NOMO-1 treated with DMSO at 0.1 percent for 48 hours (cell line): ENCODE measurements around the gene EFCAB12.

Experiments used
- DNase-seq: peaks from one replicate; lab custom pipeline; 2025; ENCODE audit not compliant: unreplicated experiment; lab: John Stamatoyannopoulos, UW

EFCAB12 gene

DNA sequence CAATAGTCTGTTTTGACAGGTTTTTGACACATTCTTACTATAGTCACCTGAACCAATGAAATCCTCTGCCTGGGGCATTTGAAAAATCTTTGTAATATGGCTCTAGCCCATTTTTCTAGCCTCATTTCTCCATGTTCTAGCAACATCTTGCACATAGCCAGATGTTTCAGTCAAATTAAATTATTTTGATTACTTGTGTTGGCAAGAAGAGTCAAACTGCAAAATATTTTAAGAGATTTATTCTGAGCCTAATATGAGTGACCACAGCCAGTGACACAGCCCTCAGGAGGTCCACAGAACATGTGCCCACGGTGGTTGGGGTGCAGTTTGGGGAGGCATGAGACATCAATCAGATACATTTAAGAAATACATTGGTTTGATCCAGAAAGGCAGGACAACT lies 18.5 kb upstream of the EFCAB12 start:
- no peak for DNase-seq

DNA sequence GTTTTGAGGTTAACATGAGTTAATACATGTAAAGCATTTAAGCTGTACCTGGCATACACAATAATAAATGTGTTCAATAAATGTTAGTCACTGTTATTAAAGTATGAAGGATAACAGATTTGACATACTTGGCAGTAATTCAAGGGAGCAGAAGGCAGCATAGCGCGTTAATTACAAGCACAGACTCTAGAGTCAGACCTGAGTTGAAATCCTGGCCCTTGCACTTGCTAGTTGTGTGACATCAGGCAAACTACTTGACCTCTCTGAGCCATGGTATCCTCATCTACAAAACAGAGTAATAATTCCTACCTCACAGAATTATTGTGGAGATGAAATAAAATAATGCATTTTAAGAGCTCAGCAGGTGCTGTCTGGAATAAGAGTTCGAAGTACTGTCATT lies 17.0 kb upstream of the EFCAB12 start:
- no peak for DNase-seq

DNA sequence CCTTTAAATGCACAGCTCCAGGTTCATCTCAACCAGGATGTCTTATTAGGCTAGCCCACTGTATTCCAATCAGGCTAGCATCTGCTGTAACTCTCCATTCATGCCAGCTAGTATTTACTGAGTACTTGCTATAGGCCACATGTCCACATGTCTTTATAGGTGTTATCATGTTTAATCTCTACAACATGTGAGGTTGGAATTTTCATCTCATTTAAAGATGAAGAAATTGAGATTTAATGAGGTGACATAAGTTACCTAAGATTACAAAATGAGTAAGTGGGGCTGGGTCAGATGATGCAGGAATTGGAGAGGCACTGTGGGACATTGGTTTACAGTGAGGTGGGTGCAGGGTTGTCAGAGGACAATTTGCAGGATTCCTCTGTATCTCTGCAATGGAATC lies 14.5 kb upstream of the EFCAB12 start:
- no peak for DNase-seq

DNA sequence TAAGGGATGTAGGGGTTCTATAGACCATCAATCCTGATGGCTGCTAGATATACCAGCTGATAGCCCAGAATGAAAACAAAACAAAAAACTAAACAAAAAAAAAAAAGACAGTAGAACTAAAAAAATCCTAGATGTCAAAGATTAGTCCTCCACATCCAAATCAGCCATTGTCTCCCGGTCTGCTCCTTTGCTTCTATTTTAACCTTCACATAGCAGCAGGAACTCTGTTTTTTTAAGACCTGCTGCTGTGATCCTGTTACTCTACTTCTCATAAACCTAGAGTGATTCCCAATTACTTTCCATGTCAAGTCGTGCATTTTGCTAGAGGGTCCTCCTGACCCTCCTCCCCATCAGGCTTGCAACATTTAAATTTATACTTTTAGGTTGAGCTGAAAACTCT lies 14.1 kb upstream of the EFCAB12 start:
- DNase-seq, result no peak

DNA sequence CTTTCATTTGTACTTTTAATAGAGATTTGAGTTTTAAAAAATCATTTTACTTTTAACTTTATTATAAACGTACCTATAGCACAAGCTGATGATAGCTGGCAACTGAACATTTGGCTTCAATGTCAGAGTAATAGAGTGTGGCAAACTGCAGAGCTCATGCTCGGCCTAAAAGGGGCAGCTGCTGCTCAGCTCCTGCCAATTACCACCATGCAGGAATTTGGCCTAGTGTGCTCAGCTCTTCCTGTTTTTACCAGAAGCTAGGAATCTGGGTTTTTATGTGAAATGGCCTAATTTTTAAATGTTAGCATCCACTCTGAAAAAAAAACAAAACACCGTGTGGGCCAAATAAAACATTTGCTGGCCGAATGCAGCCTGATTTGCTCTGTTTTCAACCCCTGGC lies 13.3 kb upstream of the EFCAB12 start:
- DNase-seq, result no peak

DNA sequence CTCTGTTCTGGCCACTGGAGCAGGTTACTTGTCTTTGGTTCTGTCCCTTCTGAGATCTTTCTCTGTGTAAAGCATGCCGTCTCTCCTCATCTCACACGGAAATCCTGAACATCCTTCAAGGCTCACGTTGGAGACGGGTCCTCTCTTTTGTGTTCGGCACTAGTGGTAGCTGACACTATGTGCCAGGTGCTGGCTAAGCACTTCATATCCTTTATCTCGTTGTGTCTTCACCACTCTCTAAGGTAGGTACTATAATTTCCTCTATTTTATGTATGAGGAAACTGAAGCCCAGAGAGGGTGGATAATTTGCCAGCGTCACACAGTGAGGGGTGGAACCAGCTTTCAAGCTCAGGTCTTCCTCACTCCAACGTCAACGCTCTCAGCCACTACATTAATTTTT lies 12.8 kb upstream of the EFCAB12 start:
- peak; percentile 41 for DNase-seq

DNA sequence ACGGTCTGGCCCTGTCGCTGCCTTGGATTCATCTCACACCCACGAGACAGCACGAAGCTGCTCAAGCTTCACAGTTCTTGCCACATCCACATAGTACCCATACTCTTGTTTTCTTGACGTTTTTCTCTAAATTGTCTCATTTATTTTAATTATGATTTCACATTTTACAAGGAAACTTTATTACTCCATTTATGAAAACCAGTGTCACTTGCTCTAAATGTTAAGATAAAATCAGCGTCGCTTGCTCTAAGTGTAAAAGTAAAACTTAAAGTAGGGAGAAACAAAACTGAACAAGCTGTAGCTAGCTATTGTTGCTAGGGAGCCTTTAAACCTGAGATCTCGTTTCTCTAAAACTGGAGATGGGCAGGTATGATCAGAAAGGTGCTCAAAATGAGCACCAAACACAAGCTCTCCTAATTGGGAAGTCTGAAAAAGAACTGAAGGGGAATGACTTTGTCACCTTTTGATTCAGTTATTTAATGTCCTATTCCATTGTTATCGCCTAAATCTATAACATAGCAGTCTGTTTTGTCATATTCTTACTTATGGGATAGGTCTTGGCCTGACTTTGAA lies 12.3 kb upstream of the EFCAB12 start:
- DNase-seq, result no peak

DNA sequence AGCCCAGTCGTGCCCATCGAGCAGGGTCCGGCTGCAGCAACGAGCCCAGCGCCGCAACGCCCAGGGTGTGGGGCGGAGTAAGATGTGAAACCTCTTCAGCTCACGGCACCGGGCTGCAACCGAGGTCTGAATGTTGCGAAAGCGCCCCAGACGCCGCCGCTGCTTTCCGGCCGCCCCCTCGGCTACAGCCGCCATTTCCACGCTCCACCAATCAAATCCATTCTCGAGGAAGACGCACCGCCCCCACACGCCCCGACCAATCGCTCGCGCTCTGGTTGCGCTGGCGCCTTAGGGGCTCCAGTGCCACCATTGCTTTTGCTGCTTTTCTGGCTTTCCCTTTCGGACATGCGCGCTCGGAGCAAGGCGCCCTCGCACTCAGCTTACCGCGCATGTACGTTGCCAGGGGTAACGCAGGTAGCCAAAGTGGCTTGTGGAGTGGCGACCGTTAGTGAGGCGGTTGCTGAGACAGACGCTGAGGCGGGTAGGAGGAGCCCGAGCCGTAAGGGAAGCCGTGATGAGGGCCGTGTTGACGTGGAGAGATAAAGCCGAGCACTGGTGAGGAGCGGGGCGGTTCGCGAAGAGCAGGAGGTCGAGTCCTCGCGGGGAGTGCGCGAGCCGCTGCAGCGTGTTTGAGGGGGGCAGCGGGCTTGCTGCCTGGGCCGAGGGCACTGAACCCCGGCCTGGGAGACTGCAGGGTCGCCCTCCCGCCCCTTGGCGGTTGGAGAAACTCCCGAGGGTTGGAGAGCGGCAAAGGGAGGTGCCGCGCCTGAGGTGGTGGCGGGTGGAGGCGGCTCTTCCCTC lies 11.6 kb upstream of the EFCAB12 start, which contains the start of the genes IFT122 and MBD4:
Gene IFT122, plus strand, starts transcription at position 408 of the 801 bp plus-strand sequence. Its CDS starts 107 bp downstream, at position 515.
Gene MBD4, minus strand, starts transcription at position 132 of the 801 bp plus-strand sequence. Its CDS starts 115 bp downstream, at position 17.
- DNase-seq, result peak; percentile 100

DNA sequence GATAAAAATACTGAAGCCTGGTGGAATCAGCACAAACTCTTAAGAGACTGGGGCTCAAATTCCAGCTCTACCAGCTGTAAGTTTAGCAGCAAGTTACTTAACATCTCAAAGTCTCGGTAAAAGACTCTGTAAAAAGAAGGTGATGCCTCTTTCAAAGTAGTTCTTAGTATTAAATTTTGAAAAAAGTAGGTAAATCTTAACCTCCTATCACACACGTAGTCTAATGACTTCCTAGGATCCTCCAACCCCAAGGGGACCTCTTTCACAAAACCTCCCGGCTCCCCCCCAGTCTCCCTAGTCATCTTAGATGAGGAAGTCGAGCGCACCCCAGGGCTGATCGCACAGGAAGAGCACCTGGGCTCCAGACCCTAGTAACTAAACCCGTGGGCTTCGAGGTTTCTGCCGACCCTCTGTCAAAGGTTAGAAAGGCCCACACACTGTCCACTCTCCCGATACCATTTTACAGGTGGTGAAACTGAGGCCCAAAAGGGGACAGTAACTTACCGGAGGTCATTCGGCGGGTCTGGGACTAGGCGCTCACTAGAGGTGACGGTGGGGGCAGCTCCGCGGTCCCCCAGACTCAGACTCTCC lies 10.9 kb upstream of the EFCAB12 start:
- peak; percentile 66 for DNase-seq

DNA sequence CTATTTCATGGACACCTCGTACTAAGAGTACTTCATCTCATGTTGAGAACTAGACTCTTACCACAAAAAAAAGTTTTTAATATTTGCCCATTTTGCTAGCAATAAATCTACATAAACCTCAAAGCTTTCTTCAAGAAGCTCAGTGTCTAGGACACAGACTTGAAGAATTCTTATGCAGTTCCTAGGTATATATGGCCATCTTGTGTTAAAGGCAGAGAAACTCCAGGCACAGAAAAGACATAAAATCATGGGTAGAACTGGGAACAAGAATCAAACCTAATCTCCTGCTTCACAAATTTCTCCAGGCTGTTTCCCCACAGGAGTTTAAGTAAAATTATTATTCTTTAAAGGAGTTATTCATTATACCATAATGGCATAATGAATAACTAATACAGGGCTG lies 6.9 kb upstream of the EFCAB12 start:
- DNase-seq, result no peak

DNA sequence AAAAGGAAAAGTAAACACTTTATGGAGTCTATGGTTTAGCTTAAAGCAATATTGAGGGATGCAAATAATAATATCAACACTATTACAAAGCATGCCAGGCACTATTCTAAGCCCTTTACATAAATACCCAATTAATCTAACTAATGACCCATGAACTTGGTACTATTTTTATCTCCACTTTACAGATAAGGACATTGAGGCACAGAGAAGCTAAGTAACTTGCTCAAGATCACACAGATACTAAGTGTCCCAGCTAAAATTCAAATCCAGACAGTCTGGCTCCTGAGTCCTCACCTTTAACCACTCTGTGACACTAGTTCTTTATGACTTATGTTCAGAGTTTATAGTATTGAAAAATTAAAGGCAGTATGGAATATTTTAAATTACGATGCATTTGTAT lies 5.7 kb upstream of the EFCAB12 start:
- DNase-seq, result no peak

DNA sequence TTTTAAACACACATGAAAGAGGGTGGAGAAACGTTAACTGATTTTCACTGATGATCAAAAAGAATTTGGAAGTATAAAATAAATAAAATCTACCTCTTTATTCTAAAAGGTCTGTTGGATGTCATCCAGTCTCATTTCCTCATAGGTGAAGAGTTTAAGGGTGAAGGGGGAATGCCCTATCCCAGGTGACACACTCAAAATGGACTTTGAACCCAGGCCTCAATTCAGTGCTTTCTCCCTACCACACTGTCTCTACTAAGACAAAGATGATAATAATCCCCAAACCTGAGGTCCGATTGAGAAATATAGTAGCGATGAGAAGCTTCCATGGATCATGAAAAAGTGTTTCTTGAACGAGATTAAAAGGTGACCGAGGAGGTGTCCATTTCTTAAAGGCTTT lies 5.1 kb upstream of the EFCAB12 start:
- DNase-seq, result no peak

DNA sequence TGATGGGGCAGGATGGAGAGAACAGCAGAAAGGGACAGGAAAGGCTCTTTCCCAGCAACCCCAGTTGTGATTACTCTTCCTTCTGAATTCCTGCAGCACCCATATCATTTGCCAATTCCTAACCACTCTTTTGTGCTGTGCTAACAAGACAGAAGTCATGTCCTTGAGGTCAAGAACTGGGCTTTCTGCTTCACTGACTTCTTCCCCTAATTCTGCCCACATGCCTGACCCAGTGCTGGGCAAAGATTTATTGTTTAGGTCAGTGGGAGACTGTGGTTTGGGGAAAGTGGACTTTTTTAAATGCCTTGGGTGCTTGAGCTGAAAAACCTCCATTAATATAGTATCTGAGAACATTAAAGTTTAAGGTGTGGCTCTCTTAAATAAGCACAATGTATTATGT lies 4.2 kb upstream of the EFCAB12 start:
- no peak for DNase-seq

DNA sequence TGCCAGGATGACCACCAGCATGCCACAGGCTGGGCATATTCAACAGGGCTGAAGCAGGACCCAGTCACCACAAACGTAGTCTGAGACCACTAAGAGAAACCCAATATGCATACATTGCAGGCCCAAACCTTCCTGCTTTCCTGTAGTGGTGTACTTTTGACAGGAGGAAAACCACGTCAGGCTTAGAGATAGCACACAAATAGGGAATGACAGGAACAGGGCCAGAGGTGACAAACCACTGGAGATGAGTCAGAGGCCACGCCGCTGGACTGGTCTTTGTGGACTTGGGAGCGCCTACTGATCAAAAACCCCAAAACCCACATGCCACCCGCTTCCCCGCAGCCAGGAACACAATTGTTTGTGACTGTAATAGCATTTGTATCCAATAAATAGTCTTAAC lies 3.6 kb upstream of the EFCAB12 start:
- DNase-seq, result no peak

DNA sequence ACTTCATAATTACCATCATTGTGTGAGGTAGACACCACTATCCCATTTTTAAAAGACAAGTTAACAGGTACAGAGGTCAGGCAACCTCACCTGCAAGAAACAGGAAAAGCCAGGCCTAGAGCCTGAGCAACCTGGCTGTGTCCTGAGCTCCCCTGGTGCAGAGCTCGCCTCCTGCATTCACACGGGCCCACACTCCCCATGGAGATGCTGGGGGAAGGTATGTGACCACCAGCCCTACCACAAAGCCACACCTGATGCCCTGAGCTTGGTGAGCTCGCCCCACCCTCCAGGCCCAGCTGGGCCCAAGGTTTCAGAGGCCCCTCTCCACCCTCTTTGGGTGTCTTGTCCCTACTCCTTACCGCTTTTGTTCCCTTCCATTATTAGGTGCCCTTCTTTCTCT lies 1.2 kb upstream of the EFCAB12 start:
- DNase-seq, result no peak

DNA sequence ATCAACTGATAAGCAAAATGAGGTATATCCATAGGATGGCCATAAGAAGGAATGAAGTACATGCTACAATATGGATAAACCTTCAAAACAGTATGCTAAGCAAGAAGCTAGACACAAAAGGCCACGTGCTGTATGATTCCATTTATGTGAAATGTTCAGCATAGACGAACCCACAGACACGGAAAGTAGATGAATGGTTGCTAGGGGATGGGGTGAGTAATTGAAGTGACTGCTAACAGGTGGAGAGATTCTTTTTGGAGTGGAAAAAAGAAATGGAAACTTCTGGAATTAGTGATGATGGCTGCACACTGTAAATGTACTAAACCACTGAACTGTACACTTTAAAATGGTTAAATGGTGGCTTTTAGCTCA lies 630 bp upstream of the EFCAB12 start:
- DNase-seq, result no peak

DNA sequence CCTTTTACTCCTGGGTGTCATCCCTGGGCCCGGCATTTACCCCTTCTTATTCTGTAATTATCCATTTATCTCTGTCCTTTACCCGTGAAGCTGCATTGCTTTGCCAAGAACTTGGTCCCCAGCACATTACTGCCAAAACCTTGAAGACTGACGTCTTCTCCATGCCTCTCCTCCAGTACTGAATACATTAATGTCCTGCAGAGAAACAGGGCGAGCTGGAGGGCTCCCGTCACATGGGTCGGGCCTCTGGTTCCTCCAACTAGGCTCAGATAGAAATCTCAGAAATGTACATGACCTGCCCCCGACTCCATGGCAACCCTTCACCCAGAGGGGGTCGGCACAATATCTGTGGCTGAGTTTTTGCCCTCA lies 445 bp downstream of the EFCAB12 start:
- no peak for DNase-seq

DNA sequence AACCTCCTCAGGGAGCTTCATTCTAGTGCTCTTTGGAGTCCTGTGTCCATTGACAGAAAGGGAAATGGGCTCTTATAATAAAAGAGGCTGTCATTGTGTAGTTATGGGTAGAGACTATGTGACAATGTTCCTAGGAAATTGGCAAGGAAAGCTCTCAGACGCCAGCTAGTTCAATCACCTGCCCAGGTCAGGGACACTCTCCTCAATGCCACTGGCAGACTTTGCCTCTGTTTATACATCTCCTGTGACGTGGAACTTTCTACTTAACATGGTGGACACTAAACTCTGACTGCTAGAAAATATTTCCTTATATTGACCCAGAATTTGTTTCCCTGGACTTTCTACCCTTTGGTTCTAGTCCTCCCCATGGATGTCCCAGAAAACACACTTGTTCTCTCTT lies 2.8 kb downstream of the EFCAB12 start:
- DNase-seq, result no peak

DNA sequence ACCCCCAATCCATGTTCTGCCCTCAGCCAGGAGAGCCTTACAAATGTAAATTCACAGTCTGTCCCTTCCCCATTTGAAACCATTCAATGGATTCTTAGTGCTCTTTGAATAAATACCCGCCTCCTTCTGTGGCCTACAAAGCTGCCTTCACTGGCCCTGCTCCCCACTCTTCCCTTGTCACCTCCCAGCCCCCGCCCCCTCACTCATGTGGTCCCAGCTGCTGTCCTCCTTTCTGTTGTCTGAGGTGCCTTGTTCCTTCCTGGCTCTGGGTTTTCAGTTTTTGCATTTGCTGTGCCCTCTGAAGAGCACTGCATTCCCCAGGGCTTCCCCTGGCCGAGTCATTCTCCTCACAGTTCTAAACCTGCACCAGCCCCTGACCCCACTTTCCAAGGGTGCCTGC lies 3.2 kb downstream of the EFCAB12 start:
- DNase-seq, result no peak

DNA sequence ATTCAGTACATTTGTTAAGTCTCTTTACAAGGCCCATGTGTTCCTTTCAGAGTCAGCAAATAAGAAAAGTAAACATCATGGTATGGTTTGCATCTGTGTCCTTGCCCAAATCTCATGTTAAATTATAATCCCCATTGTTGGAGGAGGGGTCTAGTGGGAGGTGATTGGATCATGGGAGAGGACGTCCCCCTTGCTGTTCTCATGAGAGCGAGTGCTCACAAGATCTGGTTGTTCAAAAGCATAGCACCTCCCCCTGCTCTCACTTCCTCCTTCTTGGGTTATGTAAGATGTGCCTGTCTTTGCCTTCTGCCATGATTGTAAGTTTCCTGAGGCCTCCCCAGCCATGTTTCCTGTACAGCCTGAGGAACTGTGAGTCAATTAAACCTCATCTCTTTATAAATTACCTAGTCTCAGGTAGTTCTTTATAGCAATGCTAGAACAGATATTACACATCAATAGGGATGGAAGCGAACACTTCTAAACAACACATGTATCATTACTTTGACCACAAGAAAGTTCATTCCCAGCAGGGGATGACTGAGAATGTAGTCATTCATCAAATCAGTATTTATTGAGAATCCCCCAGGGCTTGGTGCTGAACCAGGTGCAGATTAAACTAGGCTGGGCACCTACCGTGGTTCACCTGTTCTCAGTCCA lies 4.1 kb downstream of the EFCAB12 start:
- peak; percentile 95 for DNase-seq

DNA sequence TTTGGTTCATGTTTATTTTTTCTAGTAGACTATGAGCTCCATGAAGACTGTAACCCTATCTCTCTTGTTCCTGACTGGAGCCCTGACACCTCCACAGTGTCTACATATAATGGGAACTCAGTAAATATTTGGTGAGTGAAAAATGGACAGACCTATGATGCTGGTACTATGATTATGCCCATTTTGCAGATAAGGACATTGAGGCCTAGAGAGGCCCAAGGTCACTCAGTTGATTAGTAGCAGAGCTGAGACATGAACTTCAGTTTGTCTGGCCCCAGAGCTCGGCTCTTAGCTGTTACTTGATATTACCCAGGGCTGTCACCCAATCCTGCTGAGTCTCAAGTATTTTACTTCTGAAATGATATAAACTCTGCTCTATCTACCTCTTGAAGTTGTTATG lies 5.5 kb downstream of the EFCAB12 start:
- DNase-seq, result no peak
